ENCODE data around the gene MRPL11. TPM values are rescaled to one million over a fixed set of nuclear protein-coding genes. Genes with fewer than 3 reads are reported as not detected.

The MRPL11 gene
- total and polyA plus RNA-seq, 2 donors (not counting 1 experiment from before 2014, with no cell fraction given): 32.7 to 35.7 TPM

- TF ChIP-seq CTCF (conservative IDR thresholded peaks at IDR 0.05 in 1 of 2, IDR thresholded peaks at IDR 0.05 in 1 of 2; ENCODE audit: low read depth in 1 of 2, low read length in 2 of 2) (no peak), EZH2 (IDR thresholded peaks at IDR 0.05; ENCODE audit: low read length, missing control alignments) (no peak)
- peaks cover 9% of the 10 kb centered on the region for H3K36me3 ChIP-seq (ENCODE audit: control insufficient read depth, insufficient read depth, low read length)
- no peak for DNase-seq (ENCODE audit: low read depth in 2 of 2)
- H3K27ac ChIP-seq (ENCODE audit: insufficient read depth, low read length): no peak overlapping the region
- H4K20me1 ChIP-seq (ENCODE audit: control insufficient read depth, extremely low read depth, insufficient read depth, low read length): no peaks in the 10 kb centered on the region
- no peak overlapping the region for H2AFZ ChIP-seq (ENCODE audit: low read length)
- H3K79me2 ChIP-seq (ENCODE audit: control insufficient read depth, insufficient read depth, low read length): peaks cover 5% of the 10 kb centered on the region
- no peak overlapping the region for H3K4me3 ChIP-seq (replicated peaks in 1 of 4; ENCODE audit: control extremely low read depth in 1 of 4, insufficient read depth in 1 of 4, low read depth in 3 of 4, low read length in 4 of 4)
- H3K4me1 ChIP-seq (ENCODE audit: control insufficient read depth, extremely low read depth, insufficient read depth, low read length): peaks cover 3% of the 10 kb centered on the region
- H3K27me3 ChIP-seq (ENCODE audit: control insufficient read depth, insufficient read depth, low read length): no peaks in the 10 kb centered on the region
- no peak overlapping the region for H3K4me2 ChIP-seq (ENCODE audit: extremely low read depth, insufficient read depth, low read length)
- H3K9ac ChIP-seq (ENCODE audit: insufficient read depth, low read length): no peak overlapping the region
- H3K9me3 ChIP-seq (ENCODE audit: control insufficient read depth, insufficient read depth, low read depth, low read length): no peaks in the 10 kb centered on the region
Observed at GRCh38 chr11:66475349-66476172, 36.9 kb upstream of the MRPL11 start.

GRCh38 chr11:66473608-66474515 lies 35.2 kb upstream of the MRPL11 start:
- Histone ChIP-seq H3K4me3 (replicated peaks in 1 of 4; ENCODE audit: control extremely low read depth in 1 of 4, insufficient read depth in 1 of 4, low read depth in 3 of 4, low read length in 4 of 4) (no peak overlapping the region), H3K4me2 (ENCODE audit: extremely low read depth, insufficient read depth, low read length) (no peak overlapping the region), H3K27ac (ENCODE audit: insufficient read depth, low read length) (no peak overlapping the region), H3K79me2 (ENCODE audit: control insufficient read depth, insufficient read depth, low read length) (no peaks in the 10 kb centered on the region), H2AFZ (ENCODE audit: low read length) (no peak overlapping the region), H3K9ac (ENCODE audit: insufficient read depth, low read length) (no peak overlapping the region), H3K9me3 (ENCODE audit: control insufficient read depth, insufficient read depth, low read depth, low read length) (no peaks in the 10 kb centered on the region), H3K36me3 (ENCODE audit: control insufficient read depth, insufficient read depth, low read length) (peaks cover 9% of the 10 kb centered on the region), H3K27me3 (ENCODE audit: control insufficient read depth, insufficient read depth, low read length) (no peaks in the 10 kb centered on the region), H3K4me1 (ENCODE audit: control insufficient read depth, extremely low read depth, insufficient read depth, low read length) (peaks cover under 1% of the 10 kb centered on the region), H4K20me1 (ENCODE audit: control insufficient read depth, extremely low read depth, insufficient read depth, low read length) (no peaks in the 10 kb centered on the region)
- no peak for TF ChIP-seq EZH2 (IDR thresholded peaks at IDR 0.05; ENCODE audit: low read length, missing control alignments)
- no peak for TF ChIP-seq CTCF (conservative IDR thresholded peaks at IDR 0.05 in 1 of 2, IDR thresholded peaks at IDR 0.05 in 1 of 2; ENCODE audit: low read depth in 1 of 2, low read length in 2 of 2)
- no peak for DNase-seq (ENCODE audit: low read depth in 2 of 2)

GRCh38 chr11:66473167-66473566 lies 34.5 kb upstream of the MRPL11 start:
- H4K20me1 ChIP-seq (ENCODE audit: control insufficient read depth, extremely low read depth, insufficient read depth, low read length): no peaks in the 10 kb centered on the region
- no peaks in the 10 kb centered on the region for H3K9me3 ChIP-seq (ENCODE audit: control insufficient read depth, insufficient read depth, low read depth, low read length)
- no peaks in the 10 kb centered on the region for H3K27me3 ChIP-seq (ENCODE audit: control insufficient read depth, insufficient read depth, low read length)
- no peak for DNase-seq (ENCODE audit: low read depth in 2 of 2)
- no peak overlapping the region for H3K4me3 ChIP-seq (replicated peaks in 1 of 4; ENCODE audit: control extremely low read depth in 1 of 4, insufficient read depth in 1 of 4, low read depth in 3 of 4, low read length in 4 of 4)
- H3K79me2 ChIP-seq (ENCODE audit: control insufficient read depth, insufficient read depth, low read length): no peaks in the 10 kb centered on the region
- TF ChIP-seq CTCF (conservative IDR thresholded peaks at IDR 0.05 in 1 of 2, IDR thresholded peaks at IDR 0.05 in 1 of 2; ENCODE audit: low read depth in 1 of 2, low read length in 2 of 2) (no peak), EZH2 (IDR thresholded peaks at IDR 0.05; ENCODE audit: low read length, missing control alignments) (no peak)
- H3K27ac ChIP-seq (ENCODE audit: insufficient read depth, low read length): no peak overlapping the region
- no peaks in the 10 kb centered on the region for H3K4me1 ChIP-seq (ENCODE audit: control insufficient read depth, extremely low read depth, insufficient read depth, low read length)
- no peak overlapping the region for H2AFZ ChIP-seq (ENCODE audit: low read length)
- peaks cover 9% of the 10 kb centered on the region for H3K36me3 ChIP-seq (ENCODE audit: control insufficient read depth, insufficient read depth, low read length)
- H3K9ac ChIP-seq (ENCODE audit: insufficient read depth, low read length): no peak overlapping the region
- no peak overlapping the region for H3K4me2 ChIP-seq (ENCODE audit: extremely low read depth, insufficient read depth, low read length)

Data from fibroblast of lung (primary cell).